GM23338 (cell line): ENCODE data around the gene ULK4.

ENCODE experiments used
- EZH2 ChIP-seq: fragments of 200-600 bp; sonication (generic); IDR thresholded peaks from one replicate; pipeline ENCODE4 v1.8.0; 2017; ENCODE audit warnings: antibody characterized with exemption, mild to moderate bottlenecking, low read depth; ENCODE audit not compliant: unreplicated experiment
- EZH2phosphoT487 ChIP-seq: fragments of 200-600 bp; sonication (generic); IDR thresholded peaks from one replicate; pipeline ENCODE4 v1.8.1; 2018; ENCODE audit warnings: antibody characterized with exemption; ENCODE audit not compliant: unreplicated experiment
- JUNB ChIP-seq: IDR thresholded peaks from one replicate; pipeline ENCODE4 v1.6.1; 2016; ENCODE audit warnings: antibody characterized with exemption; ENCODE audit not compliant: unreplicated experiment
- POLR2AphosphoS5 ChIP-seq: IDR thresholded peaks from 2 replicates; pipeline ENCODE4 v1.6.1; 2016; ENCODE audit warnings: antibody characterized with exemption, low read depth
- TF ChIP-seq, protein P1 (sequence below), 2 experiments: fragments of 200-600 bp in 1 of 2; sonication (generic) in 1 of 2; conservative IDR thresholded peaks; 2 replicates each; pipeline versions ENCODE4 v1.5.1 to v1.6.1; 2016 to 2017; ENCODE audit warnings: antibody characterized with exemption in 2 of 2, low read depth in 2 of 2, mild to moderate bottlenecking in 2 of 2, moderate library complexity in 1 of 2
- TF ChIP-seq, protein P2 (sequence below): IDR thresholded peaks from one replicate; pipeline ENCODE4 v1.6.1; 2018; ENCODE audit warnings: antibody characterized with exemption; ENCODE audit not compliant: unreplicated experiment

DNA sequence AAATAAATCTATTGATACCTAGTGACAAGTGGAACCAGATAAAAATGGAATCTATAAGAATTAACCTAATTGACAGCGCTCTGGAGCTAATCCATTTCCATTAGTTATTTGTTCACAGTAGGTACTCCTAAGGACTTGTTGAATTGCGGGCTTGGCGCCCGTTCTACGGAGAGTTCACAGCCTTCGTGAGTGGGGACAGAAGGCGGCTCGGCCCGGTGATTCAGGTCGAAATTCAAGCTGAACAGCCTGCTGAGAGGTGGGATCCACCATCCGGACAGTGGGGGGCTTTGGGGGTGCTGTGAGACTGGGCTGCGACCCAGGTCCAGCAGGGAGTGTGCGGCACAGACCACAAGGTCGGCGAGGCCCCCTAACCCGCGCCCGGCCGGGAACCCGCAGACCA is 763.4 kb downstream of the ULK4 start:
- TF ChIP-seq EZH2 (no peak), POLR2AphosphoS5 (no peak), EZH2phosphoT487 (no peak), JUNB (no peak)
- TF ChIP-seq, protein P1, sequence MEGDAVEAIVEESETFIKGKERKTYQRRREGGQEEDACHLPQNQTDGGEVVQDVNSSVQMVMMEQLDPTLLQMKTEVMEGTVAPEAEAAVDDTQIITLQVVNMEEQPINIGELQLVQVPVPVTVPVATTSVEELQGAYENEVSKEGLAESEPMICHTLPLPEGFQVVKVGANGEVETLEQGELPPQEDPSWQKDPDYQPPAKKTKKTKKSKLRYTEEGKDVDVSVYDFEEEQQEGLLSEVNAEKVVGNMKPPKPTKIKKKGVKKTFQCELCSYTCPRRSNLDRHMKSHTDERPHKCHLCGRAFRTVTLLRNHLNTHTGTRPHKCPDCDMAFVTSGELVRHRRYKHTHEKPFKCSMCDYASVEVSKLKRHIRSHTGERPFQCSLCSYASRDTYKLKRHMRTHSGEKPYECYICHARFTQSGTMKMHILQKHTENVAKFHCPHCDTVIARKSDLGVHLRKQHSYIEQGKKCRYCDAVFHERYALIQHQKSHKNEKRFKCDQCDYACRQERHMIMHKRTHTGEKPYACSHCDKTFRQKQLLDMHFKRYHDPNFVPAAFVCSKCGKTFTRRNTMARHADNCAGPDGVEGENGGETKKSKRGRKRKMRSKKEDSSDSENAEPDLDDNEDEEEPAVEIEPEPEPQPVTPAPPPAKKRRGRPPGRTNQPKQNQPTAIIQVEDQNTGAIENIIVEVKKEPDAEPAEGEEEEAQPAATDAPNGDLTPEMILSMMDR (conservative IDR thresholded peaks at IDR 0.05; ENCODE audit: low read depth in 2 of 2), result no peak
- TF ChIP-seq, protein P2, sequence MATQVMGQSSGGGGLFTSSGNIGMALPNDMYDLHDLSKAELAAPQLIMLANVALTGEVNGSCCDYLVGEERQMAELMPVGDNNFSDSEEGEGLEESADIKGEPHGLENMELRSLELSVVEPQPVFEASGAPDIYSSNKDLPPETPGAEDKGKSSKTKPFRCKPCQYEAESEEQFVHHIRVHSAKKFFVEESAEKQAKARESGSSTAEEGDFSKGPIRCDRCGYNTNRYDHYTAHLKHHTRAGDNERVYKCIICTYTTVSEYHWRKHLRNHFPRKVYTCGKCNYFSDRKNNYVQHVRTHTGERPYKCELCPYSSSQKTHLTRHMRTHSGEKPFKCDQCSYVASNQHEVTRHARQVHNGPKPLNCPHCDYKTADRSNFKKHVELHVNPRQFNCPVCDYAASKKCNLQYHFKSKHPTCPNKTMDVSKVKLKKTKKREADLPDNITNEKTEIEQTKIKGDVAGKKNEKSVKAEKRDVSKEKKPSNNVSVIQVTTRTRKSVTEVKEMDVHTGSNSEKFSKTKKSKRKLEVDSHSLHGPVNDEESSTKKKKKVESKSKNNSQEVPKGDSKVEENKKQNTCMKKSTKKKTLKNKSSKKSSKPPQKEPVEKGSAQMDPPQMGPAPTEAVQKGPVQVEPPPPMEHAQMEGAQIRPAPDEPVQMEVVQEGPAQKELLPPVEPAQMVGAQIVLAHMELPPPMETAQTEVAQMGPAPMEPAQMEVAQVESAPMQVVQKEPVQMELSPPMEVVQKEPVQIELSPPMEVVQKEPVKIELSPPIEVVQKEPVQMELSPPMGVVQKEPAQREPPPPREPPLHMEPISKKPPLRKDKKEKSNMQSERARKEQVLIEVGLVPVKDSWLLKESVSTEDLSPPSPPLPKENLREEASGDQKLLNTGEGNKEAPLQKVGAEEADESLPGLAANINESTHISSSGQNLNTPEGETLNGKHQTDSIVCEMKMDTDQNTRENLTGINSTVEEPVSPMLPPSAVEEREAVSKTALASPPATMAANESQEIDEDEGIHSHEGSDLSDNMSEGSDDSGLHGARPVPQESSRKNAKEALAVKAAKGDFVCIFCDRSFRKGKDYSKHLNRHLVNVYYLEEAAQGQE, result no peak
